CD4-positive, alpha-beta memory T cell (primary cell): ENCODE results near the gene GOLGA5. TPM values are rescaled to one million over a fixed set of nuclear protein-coding genes. Genes with fewer than 3 reads are reported as not detected.

Experiments
- CTCF ChIA-PET: fragments of 350-600 bp; sonication (Branson Sonifier 250); formaldehyde crosslinking; loops from one replicate; lab custom pipeline; 2021; ENCODE audit warnings: inconsistent platforms; ENCODE audit not compliant: partially characterized antibody; lab: Charles Lee
- POLR2A ChIA-PET: fragments of 350-600 bp; sonication (Branson Sonifier 250); formaldehyde crosslinking; loops from one replicate; lab custom pipeline; 2021; ENCODE audit not compliant: partially characterized antibody; lab: Charles Lee
- DNase-seq, 5 donors: peaks; one replicate each; pipeline versions ENCODE4 v3.0.0 to v3.0.0-alpha.2; 2020 to 2022; ENCODE audit warnings: mixed read lengths in 1 of 5
- H3K27ac ChIP-seq: one replicate; pipeline ENCODE4 v1.7.0; 2013; ENCODE audit warnings: low read depth, low read length
- H3K27me3 ChIP-seq: 2 replicates; pipeline ENCODE4 v1.7.0; 2013; ENCODE audit warnings: mild to moderate bottlenecking, low read length, moderate library complexity; ENCODE audit not compliant: insufficient read depth
- H3K36me3 ChIP-seq: 2 replicates; pipeline ENCODE4 v1.7.0; 2013; ENCODE audit warnings: mild to moderate bottlenecking, low read length, moderate library complexity; ENCODE audit not compliant: insufficient read depth
- H3K4me1 ChIP-seq: 2 replicates; pipeline ENCODE4 v1.7.0; 2013; ENCODE audit warnings: mild to moderate bottlenecking, low read length, moderate library complexity; ENCODE audit not compliant: insufficient read depth
- H3K4me3 ChIP-seq, 2 donors: one replicate each; pipeline ENCODE4 v1.7.0; 2013; ENCODE audit warnings: low read length in 2 of 2, mild to moderate bottlenecking in 1 of 2
- H3K9me3 ChIP-seq, 2 donors: one replicate each; pipeline ENCODE4 v1.7.0; 2013; ENCODE audit warnings: low read length in 2 of 2, control low read depth in 1 of 2; ENCODE audit not compliant: control insufficient read depth in 1 of 2
- H3K27ac Mint-ChIP-seq, 7 donors: one replicate each; pipeline ENCODE4 v1.8.0; 2020 to 2021; ENCODE audit warnings: mixed read lengths in 7 of 7, mild to moderate bottlenecking in 6 of 7, inconsistent platforms in 3 of 7, moderate library complexity in 3 of 7
- H3K27me3 Mint-ChIP-seq, 2 donors: one replicate each; pipeline ENCODE4 v1.8.0; 2020 to 2021; ENCODE audit warnings: mixed read lengths in 2 of 2
- H3K36me3 Mint-ChIP-seq, 2 donors: one replicate each; pipeline ENCODE4 v1.8.0; 2020 to 2021; ENCODE audit warnings: mixed read lengths in 2 of 2, inconsistent platforms in 1 of 2, mild to moderate bottlenecking in 1 of 2
- H3K4me1 Mint-ChIP-seq, 4 donors: one replicate each; pipeline ENCODE4 v1.8.0; 2020 to 2021; ENCODE audit warnings: mixed read lengths in 4 of 4, mild to moderate bottlenecking in 1 of 4
- H3K4me3 Mint-ChIP-seq, 8 donors: one replicate each; pipeline ENCODE4 v1.8.0; 2020 to 2021; ENCODE audit warnings: mixed read lengths in 8 of 8, mild to moderate bottlenecking in 7 of 8, moderate library complexity in 6 of 8, inconsistent platforms in 3 of 8
- H3K9me3 Mint-ChIP-seq, 8 donors: one replicate each; pipeline ENCODE4 v1.8.0; 2020 to 2021; ENCODE audit warnings: mixed read lengths in 8 of 8, mild to moderate bottlenecking in 5 of 8, inconsistent platforms in 3 of 8, moderate library complexity in 1 of 8
- intact Hi-C: fragments of 100-400 bp; cut with micrococcal nuclease; formaldehyde crosslinking; loops from one replicate; pipeline ENCODE4 v1.15.1; 2023
- polyA plus RNA-seq, 2 donors: library from polyadenylated mRNA; unstranded; fragments of 300-500 nt; fragmentation: Illumina TruSeq; gene quantifications; one replicate each; pipeline ENCODE4 v1.2.3, GENCODE V29; 2021
- total RNA-seq, 2 experiments: library from RNA; stranded (reverse); gene quantifications; one replicate each; pipeline ENCODE4 v1.2.3, GENCODE V29; 2021

The GOLGA5 gene
- total and polyA plus RNA-seq, 4 experiments from 2014 or later, result 18.0 to 29.8 (median 27.1) TPM

- Mint-ChIP-seq H3K4me1 (peaks cover 20 to 41% (median 28%) of the 10 kb centered on the region in 4 donors), H3K27ac (no peak overlapping the region), H3K4me3 (peak overlapping the region in 2 of 8 donors; percentile 5 to 47), H3K36me3 (no peaks in the 10 kb centered on the region), H3K27me3 (peaks cover 2 to 13% of the 10 kb centered on the region in 2 donors), H3K9me3 (peaks cover 0 to 3% (median 0%) of the 10 kb centered on the region in 8 donors)
- Histone ChIP-seq H3K4me1 (peaks cover 21% of the 10 kb centered on the region), H3K27ac (no peak overlapping the region), H3K27me3 (no peaks in the 10 kb centered on the region), H3K36me3 (no peaks in the 10 kb centered on the region), H3K9me3 (no peaks in the 10 kb centered on the region), H3K4me3 (no peak overlapping the region)
- ChIA-PET POLR2A (interaction anchor here (1.2 to 3.7 kb wide), 2 partner anchors 30 to 42 kb away, joined by 3 to 17 read pairs; partner anchors contain the start of gene GOLGA5), CTCF (no interaction called here)
- intact Hi-C loops, result no loop called here
- no peak for DNase-seq
These were observed 42.3 kb upstream of the GOLGA5 start for GRCh38 chr14:92751819-92752218.

- intact Hi-C loops, result no loop called here
These were observed 40.9 kb upstream of the GOLGA5 start for GRCh38 chr14:92753250-92753649.

DNA sequence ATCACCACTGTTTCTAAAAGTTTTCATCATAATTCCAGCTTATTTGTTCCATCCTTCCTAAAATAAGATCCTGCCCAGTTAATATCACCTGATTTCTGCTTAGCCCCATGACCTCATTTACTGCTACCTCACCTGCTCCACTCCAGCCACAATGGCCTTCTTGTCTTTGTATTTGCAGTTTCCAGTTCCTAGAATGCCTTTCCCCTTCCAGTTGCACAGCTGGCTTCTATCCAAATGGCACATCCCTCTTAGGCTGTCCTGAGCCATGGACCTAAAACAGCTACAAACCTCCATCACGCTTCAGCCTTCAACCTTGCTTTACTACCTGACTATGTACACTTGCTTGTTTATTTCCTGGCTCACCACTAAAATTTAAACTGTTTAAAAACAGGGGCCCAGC is 39.1 kb upstream of the GOLGA5 start:
- peaks cover 4% of the 10 kb centered on the region for H3K4me1 ChIP-seq
- no peaks in the 10 kb centered on the region for H3K9me3 ChIP-seq
- no peaks in the 10 kb centered on the region for H3K27me3 ChIP-seq
- Mint-ChIP-seq H3K36me3 (no peaks in the 10 kb centered on the region), H3K4me3 (no peak overlapping the region), H3K4me1 (peaks cover 7 to 18% (median 12%) of the 10 kb centered on the region in 4 donors), H3K27me3 (no peaks in the 10 kb centered on the region), H3K27ac (peak overlapping the region in 2 of 7 donors; percentile 46 to 58), H3K9me3 (no peaks in the 10 kb centered on the region)
- no peak overlapping the region for H3K27ac ChIP-seq
- ChIA-PET CTCF (no interaction called here), POLR2A (no interaction called here)
- H3K36me3 ChIP-seq, result no peaks in the 10 kb centered on the region
- intact Hi-C loops, result no loop called here
- no peak overlapping the region for H3K4me3 ChIP-seq
- no peak for DNase-seq

More at GRCh38 chr14:92753250-92753649, 40.9 kb upstream of the GOLGA5 start:
- H3K4me3 Mint-ChIP-seq, result no peak overlapping the region
- ChIA-PET CTCF (no interaction called here), POLR2A (no interaction called here)
- Histone ChIP-seq H3K9me3 (no peaks in the 10 kb centered on the region), H3K4me1 (peaks cover 12% of the 10 kb centered on the region), H3K27ac (no peak overlapping the region), H3K4me3 (no peak overlapping the region), H3K27me3 (no peaks in the 10 kb centered on the region), H3K36me3 (no peaks in the 10 kb centered on the region)
- peaks cover 11 to 27% (median 16%) of the 10 kb centered on the region in 4 donors for H3K4me1 Mint-ChIP-seq
- H3K27me3 Mint-ChIP-seq, result peaks cover 0 to 7% of the 10 kb centered on the region in 2 donors
- DNase-seq, result no peak
- peaks cover 0 to 3% (median 0%) of the 10 kb centered on the region in 8 donors for H3K9me3 Mint-ChIP-seq
- no peak overlapping the region for H3K27ac Mint-ChIP-seq
- no peaks in the 10 kb centered on the region for H3K36me3 Mint-ChIP-seq

DNA sequence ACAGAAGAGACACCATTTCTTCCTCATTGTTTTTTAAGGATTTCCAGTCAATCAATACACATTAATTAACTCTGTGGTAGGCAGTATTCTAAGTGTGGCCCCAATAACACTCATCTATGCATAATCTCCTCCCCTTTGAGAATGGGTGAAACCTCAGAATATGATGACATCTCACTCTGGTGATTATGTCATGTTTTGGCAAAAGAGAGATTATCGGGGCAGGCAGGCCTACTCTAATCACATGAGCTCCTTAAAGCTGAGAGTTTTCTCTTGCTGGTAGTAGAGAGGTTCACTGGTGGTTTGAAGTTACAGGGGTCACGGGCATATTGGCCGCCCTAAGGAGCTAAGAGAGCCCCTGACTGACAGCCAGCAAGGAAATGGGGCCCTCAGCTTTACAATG is 38.6 kb upstream of the GOLGA5 start:
- Histone ChIP-seq H3K27ac (no peak overlapping the region), H3K27me3 (no peaks in the 10 kb centered on the region), H3K36me3 (no peaks in the 10 kb centered on the region), H3K4me3 (no peak overlapping the region), H3K4me1 (peaks cover 4% of the 10 kb centered on the region), H3K9me3 (no peaks in the 10 kb centered on the region)
- Mint-ChIP-seq H3K36me3 (no peaks in the 10 kb centered on the region), H3K27ac (peak overlapping the region in 1 of 7 donors; percentile 15), H3K9me3 (no peaks in the 10 kb centered on the region), H3K4me3 (no peak overlapping the region), H3K4me1 (peaks cover 7 to 13% (median 10%) of the 10 kb centered on the region in 4 donors), H3K27me3 (no peaks in the 10 kb centered on the region)
- ChIA-PET CTCF (no interaction called here), POLR2A (no interaction called here)
- intact Hi-C loops, result no loop called here
- DNase-seq, result no peak

- H3K4me3 ChIP-seq, result no peak overlapping the region
- H3K4me1 Mint-ChIP-seq, result peaks cover 5 to 10% (median 9%) of the 10 kb centered on the region in 4 donors
- POLR2A ChIA-PET, result no interaction called here
- no peaks in the 10 kb centered on the region for H3K9me3 ChIP-seq
- H3K36me3 Mint-ChIP-seq, result no peaks in the 10 kb centered on the region
- intact Hi-C loops, result no loop called here
- no peak for DNase-seq
- H3K27ac Mint-ChIP-seq, result no peak overlapping the region
- CTCF ChIA-PET, result no interaction called here
- no peaks in the 10 kb centered on the region for H3K4me1 ChIP-seq
- no peaks in the 10 kb centered on the region for H3K9me3 Mint-ChIP-seq
- no peaks in the 10 kb centered on the region for H3K36me3 ChIP-seq
- H3K4me3 Mint-ChIP-seq, result no peak overlapping the region
- H3K27me3 ChIP-seq, result no peaks in the 10 kb centered on the region
- H3K27me3 Mint-ChIP-seq, result no peaks in the 10 kb centered on the region
- no peak overlapping the region for H3K27ac ChIP-seq
These were observed 37.7 kb upstream of the GOLGA5 start for GRCh38 chr14:92756446-92756845.

DNA sequence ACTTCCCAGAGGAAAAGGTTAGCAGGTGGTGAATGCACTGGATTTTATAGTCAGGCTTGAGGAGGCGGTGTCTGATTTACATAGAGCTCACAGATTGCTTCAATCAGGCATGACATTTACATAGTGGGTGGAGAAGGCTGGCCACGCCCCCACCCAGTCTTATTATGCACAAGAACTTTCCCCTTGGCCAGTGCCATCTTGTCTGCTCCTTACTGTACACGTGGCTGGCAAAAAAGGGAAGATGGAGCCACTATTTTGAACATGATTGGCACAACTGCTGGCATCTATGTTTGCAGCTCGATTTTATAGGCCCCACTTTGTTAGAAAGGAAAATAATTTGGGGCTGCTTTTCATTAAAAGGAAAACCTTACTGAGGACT is 34.8 kb upstream of the GOLGA5 start:
- Histone ChIP-seq H3K27me3 (no peaks in the 10 kb centered on the region), H3K36me3 (no peaks in the 10 kb centered on the region), H3K9me3 (no peaks in the 10 kb centered on the region), H3K4me3 (no peak overlapping the region), H3K4me1 (no peaks in the 10 kb centered on the region), H3K27ac (no peak overlapping the region)
- Mint-ChIP-seq H3K4me1 (peaks cover 5 to 10% (median 9%) of the 10 kb centered on the region in 4 donors), H3K4me3 (no peak overlapping the region), H3K9me3 (no peaks in the 10 kb centered on the region), H3K36me3 (no peaks in the 10 kb centered on the region), H3K27me3 (peaks cover 3% of the 10 kb centered on the region in 2 donors), H3K27ac (no peak overlapping the region)
- DNase-seq, result no peak
- CTCF ChIA-PET, result interaction anchor here (1.4 kb wide), 1 partner anchor 8 kb away, joined by 3 read pairs; no protein-coding TSS in a partner anchor
- POLR2A ChIA-PET, result no interaction called here
- intact Hi-C loops, result no loop called here

DNA sequence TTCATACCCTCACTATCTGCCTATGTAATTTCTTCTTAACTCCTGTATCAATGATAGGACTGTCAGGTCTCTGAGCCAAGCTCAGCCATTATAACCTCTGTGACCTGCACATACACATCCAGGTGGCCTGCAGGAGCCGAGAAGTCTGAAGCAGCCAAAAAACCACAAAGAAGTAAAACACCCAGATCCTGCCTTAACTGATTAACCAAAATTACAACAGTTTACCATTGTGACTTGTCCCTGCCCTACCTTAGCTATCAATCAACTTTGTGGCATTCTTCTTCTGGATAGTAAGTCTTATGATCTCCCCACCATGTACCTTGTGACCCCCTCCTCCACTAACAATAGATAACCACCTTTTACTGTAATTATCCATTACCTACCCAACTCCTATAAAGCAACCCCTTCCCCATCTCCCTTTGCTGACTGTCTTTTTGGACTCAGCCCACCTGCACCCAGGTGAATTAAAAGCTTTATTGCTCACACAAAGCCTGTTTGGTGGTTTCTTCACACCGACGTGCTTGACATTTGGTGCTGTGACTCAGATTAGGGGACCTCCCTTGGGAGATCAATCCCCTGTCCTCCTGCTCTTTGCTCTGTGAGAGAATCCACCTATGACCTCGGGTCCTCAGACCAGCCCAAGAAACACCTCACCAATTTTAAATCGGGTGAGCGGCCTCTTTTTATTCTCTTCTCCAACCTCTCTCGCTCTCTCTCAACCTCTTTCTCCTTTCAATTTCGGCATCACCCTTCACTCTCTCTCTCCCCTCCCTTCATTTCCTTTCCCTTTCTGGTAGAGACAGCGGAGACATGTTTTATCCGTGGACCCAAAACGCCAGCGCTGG is 34.2 kb upstream of the GOLGA5 start:
- CTCF ChIA-PET, result interaction anchor here (1.4 kb wide), 1 partner anchor 9 kb away, joined by 3 read pairs; no protein-coding TSS in a partner anchor
- Histone ChIP-seq H3K27me3 (no peaks in the 10 kb centered on the region), H3K36me3 (no peaks in the 10 kb centered on the region), H3K9me3 (no peaks in the 10 kb centered on the region), H3K4me3 (no peak overlapping the region), H3K4me1 (no peaks in the 10 kb centered on the region), H3K27ac (no peak overlapping the region)
- Mint-ChIP-seq H3K27ac (peak overlapping the region in 2 of 7 donors; percentile 42 to 56), H3K27me3 (peaks cover 3% of the 10 kb centered on the region in 2 donors), H3K4me1 (peaks cover 5 to 10% (median 9%) of the 10 kb centered on the region in 4 donors), H3K4me3 (no peak overlapping the region), H3K36me3 (no peaks in the 10 kb centered on the region), H3K9me3 (no peaks in the 10 kb centered on the region)
- POLR2A ChIA-PET, result no interaction called here
- intact Hi-C loops, result no loop called here
- DNase-seq, result no peak
